B cell (primary cell): Measurements from ENCODE around the gene PALLD.

Source experiments
- EZH2 ChIP-seq: IDR thresholded peaks from 2 replicates; pipeline ENCODE4 v1.6.1; 2012; ENCODE audit warnings: borderline replicate concordance, low read depth, mild to moderate bottlenecking, moderate library complexity, low read length; ENCODE audit not compliant: insufficient read depth, poor library complexity, severe bottlenecking
- TF ChIP-seq, protein P1 (sequence below): fragments of 200-600 bp; IDR thresholded peaks from one replicate; pipeline ENCODE4 v1.8.0; 2022; ENCODE audit warnings: antibody characterized with exemption, mild to moderate bottlenecking

DNA sequence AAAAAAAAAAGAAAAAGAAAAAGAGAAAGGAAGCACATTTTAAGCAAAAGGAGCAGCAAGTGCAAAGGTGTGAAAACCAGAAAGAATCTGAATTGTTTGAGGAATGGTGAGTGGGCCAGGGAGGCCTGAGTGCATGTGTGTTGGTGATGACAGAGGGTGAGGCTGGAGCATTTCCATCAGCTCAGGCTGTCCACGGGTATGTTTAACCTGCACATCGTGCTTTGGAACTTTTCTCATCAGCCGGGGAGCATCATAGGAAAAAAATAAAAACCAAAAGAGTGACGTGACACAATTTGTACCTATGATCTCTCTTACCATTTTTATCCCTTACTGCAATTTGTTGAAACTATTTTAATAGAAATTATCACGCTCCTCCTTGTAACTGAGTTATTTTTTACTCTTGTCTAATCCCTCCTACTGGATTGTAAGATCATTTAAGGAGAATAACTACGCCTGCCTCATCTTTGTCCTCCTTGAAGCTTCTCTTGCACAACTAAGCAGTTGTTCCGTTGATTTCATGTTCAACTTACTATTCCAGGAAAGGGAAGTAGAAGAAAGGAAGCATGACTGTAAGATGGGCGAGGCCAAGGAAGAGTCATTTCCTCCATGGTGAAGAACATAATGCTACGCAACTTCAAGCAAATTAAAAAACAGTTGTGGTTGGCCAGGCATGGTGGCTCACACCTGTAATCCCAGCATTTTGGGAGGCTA is 7.0 kb downstream of the PALLD start:
- TF ChIP-seq, protein P1, sequence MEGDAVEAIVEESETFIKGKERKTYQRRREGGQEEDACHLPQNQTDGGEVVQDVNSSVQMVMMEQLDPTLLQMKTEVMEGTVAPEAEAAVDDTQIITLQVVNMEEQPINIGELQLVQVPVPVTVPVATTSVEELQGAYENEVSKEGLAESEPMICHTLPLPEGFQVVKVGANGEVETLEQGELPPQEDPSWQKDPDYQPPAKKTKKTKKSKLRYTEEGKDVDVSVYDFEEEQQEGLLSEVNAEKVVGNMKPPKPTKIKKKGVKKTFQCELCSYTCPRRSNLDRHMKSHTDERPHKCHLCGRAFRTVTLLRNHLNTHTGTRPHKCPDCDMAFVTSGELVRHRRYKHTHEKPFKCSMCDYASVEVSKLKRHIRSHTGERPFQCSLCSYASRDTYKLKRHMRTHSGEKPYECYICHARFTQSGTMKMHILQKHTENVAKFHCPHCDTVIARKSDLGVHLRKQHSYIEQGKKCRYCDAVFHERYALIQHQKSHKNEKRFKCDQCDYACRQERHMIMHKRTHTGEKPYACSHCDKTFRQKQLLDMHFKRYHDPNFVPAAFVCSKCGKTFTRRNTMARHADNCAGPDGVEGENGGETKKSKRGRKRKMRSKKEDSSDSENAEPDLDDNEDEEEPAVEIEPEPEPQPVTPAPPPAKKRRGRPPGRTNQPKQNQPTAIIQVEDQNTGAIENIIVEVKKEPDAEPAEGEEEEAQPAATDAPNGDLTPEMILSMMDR = no peak
- no peak for TF ChIP-seq EZH2
